Measurements from ENCODE around the gene IMPDH1.

The IMPDH1 gene

DNA sequence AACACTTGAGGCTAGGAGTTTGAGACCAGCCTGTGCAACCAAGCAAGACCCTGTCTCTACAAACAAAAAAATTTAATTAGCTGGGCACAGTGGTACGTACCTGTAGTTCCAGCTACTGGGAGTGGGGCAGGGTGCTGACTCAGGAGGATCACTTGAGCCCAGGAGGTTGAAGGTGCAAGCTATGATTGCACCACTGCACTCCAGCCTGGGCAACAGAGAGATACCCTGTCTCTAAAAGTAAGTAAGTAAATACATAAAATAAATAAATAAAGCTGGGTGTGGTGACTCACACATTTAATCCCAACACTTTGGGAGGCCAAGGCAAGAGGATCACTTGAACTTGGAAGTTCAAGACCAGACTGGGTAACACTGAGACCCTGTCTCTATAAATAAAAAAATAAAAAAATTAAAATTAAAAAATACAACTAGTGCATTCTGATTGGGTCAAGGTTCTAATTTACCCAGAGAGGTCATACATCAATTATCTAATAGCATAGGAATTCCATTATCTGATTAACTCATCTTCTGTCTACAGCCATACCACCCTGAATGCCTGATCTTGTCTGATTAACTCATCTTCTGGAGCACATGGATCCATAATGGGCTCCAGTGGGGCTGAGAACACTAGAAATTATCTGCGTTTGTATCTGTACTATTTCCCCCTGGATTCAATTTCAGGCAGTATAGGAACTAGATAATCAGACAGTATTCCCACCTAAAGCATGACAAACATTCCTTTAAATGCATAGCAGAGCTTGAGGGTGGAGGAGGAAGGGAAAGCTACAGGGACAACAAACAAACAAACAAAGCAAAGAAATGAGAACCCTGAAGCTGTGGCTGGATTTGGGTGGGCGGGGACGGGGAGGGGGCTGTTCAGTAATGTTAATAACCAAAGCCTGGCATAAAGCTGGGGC lies 24.9 kb upstream of the IMPDH1 start:
- no peak for DNase-seq (ENCODE audit: low spot score)

DNA sequence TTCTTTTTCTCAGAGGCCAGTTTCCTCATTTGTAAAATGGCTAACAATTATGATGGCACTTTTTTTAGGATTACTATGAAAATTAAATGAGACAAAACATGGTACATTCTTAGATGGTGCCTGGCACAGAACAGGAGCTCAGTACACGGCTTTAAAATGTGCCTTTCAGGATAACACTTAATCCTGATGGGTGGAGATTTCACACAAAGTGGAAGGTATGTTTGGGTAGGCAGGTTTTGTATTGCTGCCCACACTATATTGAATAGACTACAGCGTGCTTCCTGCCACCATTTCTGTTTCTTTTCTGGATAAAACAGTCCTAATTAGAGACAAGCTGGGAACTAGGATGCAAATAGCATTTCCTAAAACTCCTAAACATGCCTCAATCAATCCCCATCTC lies 22.0 kb upstream of the IMPDH1 start:
- DNase-seq (ENCODE audit: low spot score) = no peak

DNA sequence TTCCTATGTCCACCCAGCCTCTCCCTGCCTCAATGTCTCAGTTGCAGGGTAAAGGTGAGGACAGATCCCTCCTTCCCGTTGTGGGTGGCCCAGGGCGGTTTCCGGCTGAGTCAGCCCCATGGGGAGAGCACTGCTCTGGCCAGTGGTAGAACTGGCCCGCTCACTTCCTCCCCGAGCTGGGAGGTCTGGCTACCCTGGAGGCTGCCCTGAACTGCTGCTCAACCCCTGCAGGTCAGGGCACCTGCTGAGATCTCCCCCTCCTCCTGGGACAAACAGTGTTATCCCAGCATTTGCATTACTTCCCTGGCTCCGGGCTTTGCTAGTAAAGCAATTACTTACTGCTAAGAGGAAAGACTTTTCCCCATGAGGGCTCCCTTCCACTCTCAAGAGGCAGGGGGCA lies 21.4 kb upstream of the IMPDH1 start:
- no peak for DNase-seq (ENCODE audit: low spot score)

DNA sequence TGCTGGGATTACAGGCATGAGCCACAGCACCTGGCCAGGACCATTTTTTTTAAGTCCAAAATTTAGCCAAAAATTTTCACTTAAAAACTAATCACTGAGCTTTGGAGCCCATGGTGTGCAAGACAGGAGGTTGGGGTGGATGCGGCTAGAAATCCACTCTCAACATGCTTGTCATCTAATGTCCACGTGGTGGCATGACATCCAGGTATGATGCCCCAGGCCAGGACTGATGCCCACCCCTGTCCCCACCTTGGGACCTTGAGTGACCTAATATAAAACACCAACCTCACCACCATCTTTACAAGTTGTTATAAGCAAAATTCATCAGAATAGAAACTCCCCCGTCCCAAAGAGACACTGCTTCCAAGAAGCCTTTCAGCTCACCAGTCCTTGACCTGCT lies 20.4 kb upstream of the IMPDH1 start:
- no peak for DNase-seq (ENCODE audit: low spot score)

DNA sequence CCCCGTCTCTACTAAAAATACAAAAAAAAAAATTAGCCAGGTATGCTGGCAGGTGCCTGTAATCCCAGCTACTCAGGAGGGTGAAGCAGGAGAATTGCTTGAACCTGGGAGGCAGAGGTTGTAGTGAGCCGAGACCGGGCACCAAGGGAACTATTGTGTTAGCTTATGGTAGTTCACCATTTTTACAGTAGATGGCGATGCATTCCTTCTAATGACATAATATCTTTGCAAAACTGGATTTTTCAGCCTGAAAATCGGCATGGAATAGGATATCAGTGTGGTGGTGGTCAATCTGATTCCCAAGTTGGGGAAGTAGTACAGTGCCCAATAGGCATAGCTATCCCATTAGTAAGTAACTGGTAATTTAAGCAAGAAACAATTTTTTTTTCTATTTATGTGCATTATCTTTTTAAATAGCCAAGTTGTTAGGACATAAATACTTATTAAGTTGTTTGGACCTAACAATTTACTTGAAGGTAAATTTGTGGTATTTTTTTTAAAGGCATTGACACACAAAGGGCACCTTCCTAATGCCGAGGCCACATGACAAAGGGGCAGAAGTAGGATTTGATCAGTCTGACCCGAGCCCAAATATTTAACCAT lies 17.6 kb upstream of the IMPDH1 start:
- DNase-seq (ENCODE audit: low spot score) = peak; percentile 66

DNA sequence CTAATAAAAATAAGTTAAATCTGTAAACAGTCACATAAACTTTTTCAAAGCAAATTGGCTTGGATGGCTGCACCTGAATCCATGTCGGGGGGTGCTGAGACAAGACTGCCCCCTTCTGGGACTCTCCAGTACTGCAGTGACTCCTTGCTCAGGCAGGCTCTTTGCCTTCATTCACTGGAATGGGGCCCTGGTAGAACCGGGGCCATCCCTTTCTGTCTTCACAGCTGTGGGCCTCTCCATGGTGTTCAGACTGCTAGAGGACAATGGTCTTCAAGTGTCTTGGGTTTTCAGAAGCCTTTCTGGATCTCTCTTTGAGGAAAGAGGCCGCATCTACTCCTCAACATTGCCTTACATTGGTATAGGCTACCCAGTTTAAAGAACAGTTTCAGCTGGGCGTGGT lies 16.1 kb upstream of the IMPDH1 start:
- DNase-seq (ENCODE audit: low spot score) = peak; percentile 81

DNA sequence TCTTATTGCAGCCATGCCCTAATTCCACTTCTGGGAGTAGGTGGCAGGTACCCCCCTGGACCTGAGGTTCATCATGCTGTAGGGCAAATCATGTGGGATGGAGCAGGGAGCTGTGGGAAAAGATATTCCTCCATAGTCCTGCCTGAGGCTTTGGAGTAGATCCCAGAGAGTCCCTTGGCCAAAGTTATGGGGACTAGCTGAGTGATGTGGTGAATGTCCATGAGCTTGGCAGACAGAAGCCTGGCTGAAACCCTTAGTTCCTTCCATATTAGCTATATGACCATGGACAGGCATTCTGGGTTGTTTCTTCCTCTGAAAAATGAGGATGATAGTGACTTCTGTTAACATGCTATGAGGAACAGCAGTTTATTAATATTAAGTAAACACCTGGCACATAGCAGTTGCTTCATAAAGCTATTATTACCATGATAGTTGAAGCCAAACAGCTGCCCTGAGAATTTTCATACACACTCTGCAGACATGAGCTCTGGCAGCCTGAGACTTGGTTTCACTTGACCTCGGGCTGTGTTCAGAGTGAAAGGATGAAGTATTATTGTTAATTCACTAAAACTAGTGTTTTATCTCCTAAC lies 15.0 kb upstream of the IMPDH1 start:
- no peak for DNase-seq (ENCODE audit: low spot score)

DNA sequence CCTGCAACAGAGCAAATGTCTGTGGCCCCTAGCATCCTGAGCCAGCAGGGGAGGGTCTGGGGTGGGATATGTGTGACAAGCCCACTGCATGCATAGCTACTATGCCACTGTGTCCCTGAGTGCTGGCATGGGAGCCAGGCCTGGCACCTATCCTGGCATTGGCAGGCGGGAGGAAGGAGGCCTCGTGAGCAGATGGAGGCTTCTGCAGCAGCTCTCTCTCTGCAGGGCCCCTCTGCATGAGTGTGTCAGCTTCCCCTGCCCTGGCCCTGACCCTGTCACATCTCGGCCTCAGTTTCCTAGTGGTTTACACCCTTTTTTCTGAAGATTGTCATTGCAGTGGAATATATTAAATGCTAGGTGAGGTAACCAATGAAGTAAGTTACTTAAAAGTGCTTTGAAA lies 13.1 kb upstream of the IMPDH1 start:
- DNase-seq (ENCODE audit: low spot score) = no peak

DNA sequence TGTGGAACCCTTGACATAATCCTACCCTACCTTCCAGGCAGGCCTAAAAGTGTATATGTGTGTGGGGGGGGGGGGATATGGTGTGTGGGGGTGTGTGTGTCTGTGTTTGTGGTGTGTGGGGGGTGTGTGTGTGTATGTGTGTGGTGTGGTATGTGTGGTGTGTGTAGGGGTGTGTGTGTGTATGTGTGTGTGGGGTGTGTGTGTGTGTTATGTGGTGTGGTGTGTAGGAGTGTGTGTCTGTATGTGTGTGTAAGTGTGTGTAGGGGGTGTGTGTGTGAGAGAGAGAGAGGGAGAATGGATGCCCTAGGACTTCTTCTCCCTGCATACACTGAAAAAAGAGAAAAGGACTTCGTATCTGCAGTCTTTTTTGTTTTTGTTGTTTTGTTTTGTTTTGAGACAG lies 12.3 kb upstream of the IMPDH1 start:
- no peak for DNase-seq (ENCODE audit: low spot score)

DNA sequence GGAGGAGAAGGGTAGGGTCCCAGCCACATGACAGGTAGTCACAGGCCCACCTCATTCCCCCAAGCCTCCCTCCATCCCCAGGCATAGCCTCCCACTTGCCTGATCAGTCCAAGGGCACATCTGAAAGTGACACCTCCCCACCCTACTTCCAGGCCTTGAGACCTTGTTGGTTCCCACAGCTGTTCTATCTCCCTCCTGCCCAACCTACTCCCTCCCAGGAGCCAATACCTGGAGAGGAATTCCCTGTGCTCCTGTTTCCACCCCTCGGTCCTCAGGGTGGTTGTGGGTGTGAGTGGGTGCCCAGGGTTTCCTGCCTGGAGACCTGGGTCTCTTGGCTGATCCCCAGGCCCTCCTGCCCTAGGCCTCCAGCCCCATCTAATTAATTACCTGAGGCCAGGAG lies 11.6 kb upstream of the IMPDH1 start:
- no peak for DNase-seq (ENCODE audit: low spot score)

DNA sequence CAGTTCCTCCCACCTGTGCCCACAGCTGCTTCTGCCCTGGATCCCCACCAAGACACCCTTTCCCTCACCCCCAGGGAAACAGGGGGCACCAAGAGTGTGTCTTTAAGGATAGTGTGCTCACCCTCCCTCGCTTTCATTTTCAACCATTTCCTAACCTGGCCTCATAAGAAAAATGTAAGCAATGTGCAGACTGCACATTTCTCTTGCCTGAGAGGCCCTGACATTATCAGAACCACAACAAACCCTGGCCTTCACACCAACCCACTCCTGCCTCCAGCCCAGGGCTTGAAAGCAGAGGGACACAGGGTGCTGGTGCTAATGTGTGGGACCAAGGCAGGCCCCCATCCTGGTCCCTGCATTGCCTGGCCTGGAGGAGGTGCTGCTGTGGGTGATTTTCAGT lies 11.0 kb upstream of the IMPDH1 start:
- no peak for DNase-seq (ENCODE audit: low spot score)

DNA sequence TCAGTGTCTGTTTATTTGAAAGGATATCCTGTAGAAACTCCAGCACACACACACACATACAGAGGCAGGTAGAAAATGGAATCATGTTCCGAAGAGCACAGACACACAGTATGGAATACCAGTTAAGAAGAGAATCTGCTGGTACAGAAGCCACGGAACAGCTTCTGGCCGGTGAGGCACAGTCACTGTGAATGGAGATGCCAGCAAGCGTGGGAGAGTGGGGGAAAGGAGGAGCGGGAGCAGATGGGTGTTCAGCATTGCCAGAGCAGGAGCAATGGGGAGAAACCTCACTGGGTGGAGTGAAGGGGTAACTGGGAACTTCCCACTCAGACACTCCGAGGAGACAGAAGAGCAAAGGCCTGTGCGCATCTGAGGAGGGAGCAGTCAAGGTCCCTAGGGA lies 9.5 kb upstream of the IMPDH1 start:
- no peak for DNase-seq (ENCODE audit: low spot score)

DNA sequence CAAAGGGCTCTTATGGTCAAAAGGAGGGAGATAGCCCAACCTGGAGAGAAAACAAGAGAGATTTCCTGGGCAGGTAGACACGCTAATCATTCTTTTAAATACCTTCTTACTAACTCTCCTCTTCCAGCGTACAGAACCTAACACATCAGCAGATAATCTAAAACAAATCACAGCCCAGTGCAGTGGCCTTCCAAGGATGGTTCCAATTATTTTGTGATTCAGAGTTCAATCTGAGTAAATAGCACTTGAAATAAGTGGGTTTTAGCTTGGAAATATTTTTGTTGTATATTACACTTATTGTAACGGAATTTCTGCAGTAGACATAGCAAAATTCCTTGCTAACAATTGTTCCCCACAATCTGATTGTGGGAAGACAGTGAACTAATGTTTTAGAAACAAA lies 7.3 kb upstream of the IMPDH1 start:
- DNase-seq (ENCODE audit: low spot score) = no peak

DNA sequence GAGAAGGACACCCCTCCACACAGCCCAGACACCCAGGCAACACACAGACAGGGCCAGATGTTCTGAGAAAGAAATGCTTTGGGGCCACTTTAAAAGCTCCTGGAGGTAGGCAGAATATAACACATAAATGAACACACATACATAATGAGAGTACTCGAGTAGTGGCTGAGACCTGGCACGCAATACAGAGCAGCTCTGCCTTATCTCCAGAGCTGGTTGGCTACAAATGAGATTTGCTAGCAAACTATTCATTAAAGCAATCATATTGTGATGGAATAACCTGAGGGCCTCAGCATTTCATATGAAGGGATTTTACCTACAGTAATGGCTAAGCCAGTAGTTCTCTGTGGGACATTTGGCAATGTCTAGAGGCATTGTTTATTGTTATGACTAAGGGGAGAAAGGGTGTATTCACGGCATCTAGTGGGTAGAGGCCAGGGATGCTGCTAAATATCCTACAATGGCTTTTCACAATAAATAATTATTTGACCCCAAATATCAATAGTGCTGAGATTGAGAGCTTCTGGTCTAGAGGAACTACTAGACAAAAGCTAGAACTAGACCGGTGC lies 5.5 kb upstream of the IMPDH1 start:
- no peak for DNase-seq (ENCODE audit: low spot score)

DNA sequence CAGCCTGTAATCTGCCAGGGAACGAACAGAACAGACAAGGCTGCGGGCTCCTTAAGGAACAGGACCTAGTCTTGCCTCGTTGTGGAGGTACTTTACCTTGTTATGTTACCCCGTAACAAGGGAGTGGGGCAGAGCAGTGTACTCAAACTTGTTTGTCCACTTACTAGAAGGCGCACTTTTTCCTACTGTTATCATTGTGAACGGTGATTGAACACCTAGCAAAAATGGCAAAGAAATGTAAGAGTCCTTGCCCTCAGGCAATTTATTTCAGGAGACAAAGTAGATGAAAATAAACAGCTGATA lies 620 bp upstream of the IMPDH1 start:
- no peak for DNase-seq (ENCODE audit: low spot score)

DNA sequence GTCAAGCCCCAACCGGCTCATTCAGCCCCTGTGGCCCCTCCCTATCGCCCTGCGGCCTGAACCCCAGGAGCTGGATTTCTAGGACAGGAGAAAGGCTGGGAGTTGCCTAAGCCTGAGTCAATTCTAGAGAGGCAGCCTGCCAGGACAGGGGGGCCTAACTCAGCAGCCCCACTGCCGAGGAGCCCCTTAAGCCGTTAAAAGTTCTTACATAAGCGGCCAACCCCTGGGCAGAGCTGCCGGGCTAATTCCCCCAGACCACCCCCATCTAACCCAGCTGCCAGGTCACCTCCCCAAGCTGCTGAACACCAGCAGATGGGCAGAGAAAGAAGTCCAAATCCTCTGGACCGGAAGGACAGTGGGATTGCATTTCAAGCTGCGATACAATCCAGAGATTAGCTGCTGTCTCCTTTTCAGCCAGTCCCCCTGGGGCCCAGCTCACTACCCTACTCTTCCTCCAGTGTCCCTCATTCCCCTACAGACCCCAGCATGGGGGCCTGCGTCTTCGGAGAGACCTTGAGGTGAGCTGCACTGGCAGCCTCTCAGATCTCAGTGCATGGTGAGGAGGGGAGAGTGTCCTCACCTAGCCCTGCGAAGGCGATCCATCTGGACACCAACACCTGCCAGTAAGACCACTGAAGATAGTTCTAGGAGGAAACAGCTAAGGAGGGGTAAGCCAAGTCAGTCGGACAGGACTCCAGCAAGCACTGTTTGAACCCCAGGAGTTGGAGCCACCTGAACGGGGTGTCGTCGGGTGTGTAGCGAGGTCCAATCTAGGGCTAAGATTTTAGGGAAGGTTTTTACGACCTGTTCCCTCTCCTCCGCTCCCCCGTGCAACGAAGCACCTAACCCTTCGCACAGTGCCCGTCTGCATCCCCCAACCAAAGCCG lies 830 bp downstream of the IMPDH1 start:
- DNase-seq (ENCODE audit: low spot score) = no peak

DNA sequence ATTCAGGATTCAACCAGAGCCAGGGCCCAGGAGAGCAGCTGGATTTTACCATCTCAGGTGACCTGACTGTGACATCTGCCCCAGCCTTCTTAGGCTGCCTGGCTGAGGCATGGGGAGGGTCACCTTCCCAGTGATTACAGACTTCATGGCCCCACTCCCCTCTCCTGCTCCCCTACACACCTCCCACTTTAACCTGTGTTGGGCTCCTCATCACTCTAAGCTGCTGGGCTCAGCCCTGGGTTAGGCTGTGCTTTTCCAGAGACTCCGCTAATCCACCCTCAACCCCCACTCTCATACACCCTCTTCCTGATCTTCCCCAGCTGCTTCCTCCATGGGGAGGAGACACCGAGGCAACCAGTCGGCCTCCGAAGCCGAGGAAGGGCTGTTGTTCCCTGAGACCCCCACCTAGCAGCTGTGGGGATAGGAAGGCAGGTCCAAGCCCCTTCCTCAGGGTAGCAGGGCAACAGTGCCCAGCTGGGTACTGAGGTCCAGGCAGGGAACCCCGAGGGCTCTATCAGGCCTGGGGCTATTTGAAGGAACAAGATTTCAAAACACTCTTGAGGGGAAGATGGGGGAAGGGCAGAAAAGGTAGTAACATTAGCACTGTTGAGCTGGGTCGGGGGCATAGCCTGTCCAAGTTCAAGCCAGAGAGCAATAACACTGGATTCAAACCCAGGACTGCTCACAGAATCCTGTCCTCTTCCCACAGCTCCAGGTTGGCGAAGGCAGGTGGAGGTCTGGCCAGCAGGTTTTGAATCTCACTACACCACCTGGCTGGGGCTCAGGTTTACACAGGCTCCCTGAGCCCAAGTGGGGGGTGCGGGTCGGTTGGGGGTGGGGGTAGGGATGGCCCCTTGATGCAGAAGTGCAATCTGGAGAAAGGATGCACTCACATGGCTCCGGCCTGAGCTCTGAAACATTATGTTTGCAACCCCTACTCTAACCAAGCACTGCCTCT lies 1.8 kb downstream of the IMPDH1 start:
- no peak for DNase-seq (ENCODE audit: low spot score)

DNA sequence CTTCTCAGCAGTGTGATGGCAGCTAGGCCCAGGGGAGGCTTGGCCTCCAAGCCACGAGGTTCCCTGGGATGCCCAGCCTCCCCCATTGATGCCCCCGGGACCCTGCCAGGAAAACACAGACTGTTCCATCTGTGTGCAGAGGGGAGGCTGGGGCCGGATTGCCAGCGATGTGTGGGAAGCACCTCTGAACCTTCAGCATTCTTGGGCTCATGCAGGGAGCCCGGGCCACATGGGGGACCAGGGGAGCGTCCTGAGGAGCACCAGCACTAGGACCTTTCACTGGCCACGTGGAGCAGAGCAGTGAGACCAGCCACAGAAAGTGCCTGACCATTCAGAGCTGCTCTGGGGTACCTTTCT lies 2.6 kb downstream of the IMPDH1 start:
- DNase-seq (ENCODE audit: low spot score) = no peak

DNA sequence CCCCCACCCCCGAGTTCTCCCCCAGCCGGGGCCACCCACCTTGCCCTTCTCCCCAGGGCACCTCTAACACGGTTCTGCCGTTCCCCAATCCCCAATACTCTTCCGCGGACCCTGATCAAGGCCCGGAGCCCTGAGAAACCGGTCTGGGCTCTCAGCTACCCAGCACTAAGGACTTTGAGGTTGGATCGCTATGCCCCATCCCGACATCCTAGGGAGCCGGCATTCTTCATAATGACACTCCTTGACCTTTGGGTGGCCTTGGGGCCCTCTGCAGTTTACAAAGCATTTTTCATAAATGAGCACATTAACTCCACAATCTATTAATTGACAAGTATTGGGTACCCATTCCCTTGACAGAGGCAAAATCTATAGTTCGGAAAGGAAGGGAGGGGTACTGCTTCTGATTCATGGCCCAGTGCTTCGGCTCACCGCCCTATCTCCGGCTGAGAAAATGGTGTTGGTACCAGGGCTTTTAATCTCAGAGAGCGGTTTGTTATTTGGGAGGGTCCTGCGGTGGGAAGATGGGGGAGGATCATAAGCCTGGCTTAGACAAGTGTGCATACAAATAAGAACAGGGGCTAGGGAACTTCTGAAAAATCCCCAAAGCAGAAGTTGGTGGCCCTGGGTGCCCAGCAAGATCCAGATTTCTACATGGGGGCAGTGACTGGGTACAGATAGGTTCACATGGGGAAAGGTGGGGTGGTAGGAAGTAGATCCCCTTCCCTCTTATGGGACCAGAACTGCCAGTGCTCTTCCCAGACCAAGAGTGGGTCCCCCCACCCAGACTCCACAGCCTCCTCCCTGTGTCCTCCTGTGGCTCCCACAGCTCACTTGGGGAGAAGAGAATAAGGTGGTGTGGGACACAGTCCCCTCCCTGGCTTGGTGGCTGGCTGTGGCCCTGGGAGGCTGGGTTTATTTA lies 3.2 kb downstream of the IMPDH1 start:
- DNase-seq (ENCODE audit: low spot score) = no peak

Data from AG20443 (cell line).